GM21447 (cell line): ENCODE results near the gene CHST14.

Experiments used
- ATAC-seq: cut with Tn5 transposase; IDR thresholded peaks from one replicate; pipeline ENCODE4 v1.9.1; 2021; ENCODE audit not compliant: unreplicated experiment

CHST14 gene

DNA sequence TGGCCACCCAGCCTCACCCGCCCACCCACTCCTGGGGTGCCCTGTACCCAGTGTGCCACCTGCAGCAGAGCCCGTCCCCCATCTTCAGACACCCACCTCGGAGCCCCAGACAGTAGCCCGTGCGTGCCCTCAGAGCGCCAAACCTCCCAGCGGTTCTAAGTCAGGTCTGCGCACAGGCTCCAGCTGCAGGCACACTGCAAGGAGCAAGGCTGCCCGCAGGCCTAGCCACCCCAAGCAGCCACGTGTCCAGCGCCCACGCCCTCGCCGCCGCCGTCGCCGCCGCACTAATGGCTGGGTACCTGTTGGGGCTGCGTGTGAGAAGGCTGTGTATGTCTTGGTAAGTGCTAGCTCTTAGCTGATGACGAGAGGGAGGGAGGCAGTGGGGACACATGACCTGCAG is 8.8 kb upstream of the CHST14 start:
- ATAC-seq: no peak

DNA sequence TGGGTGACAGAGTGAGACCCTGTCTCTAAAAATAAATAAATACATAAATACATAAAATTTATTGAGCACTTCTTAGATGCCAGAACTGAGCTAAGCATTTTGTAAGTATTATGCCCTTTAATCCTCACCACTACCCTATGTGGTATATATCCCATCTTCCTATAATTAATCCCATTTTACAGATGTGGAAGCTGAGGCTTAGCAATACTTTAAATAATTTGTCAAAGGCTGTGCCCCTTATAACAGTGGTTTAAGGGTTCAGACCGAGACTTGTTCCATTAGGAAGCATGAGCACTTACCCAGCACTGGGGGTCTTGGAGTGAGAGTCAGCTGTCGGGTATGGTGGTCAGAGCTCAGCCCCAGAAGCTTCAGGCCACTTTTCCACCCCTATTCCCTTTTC is 7.5 kb upstream of the CHST14 start:
- no peak for ATAC-seq

DNA sequence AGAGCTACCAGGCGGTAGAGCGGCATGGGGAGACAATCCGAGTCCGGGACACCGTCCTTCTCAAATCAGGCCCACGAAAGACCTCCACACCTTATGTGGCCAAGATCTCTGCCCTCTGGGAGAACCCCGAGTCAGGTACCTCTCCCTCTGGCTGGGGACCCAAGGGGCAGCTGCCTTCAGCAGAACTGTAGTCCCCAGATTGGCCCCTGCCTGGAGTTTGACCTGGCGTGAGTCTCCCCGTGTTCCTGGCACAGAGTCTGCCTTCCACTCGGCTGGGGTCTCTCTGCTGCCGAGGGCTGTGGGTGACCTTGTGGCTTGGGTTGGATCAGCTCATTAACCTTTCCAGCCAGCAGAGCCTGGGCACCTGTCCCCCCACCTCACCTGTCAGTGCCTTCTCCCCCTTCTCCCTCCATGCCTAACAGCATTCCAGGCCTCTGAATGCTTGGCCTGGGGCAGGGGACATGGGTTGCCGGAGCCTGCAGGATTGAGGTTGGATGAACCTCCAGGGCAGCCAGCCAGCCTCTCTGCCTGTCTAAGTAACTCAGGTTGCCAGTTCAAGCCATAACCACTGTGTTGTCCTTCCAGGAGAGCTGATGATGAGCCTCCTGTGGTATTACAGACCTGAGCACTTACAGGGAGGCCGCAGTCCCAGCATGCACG is 6.8 kb upstream of the CHST14 start:
- ATAC-seq: no peak

DNA sequence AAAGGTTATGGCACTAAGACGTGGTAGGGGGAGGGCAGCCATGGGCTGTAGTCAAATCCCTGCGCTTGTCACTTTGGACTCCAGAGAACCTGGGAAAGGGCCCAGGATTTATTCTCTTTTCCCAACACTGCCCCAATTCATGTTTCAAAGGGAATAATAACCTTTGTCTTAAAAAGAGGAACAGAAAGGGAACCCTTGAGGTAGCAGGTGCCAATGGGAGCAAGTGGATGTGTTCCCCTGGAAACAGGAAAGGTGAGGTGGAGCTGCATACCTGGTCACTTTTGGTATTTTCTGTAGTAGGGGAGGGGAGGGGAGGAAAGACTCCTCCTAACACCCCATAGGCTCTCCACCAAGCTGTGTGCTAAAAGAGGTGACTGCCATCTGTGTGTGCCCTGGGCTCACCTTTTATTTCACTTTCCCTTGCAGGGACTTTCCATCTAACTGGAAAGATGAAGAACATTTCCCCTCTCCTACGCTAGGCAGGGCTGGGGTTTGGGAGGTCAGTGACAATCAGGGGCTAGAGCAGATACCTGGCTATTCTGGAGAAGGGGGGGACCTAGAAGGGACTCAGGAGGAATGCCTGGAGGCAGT is 6.1 kb upstream of the CHST14 start:
- ATAC-seq: no peak

DNA sequence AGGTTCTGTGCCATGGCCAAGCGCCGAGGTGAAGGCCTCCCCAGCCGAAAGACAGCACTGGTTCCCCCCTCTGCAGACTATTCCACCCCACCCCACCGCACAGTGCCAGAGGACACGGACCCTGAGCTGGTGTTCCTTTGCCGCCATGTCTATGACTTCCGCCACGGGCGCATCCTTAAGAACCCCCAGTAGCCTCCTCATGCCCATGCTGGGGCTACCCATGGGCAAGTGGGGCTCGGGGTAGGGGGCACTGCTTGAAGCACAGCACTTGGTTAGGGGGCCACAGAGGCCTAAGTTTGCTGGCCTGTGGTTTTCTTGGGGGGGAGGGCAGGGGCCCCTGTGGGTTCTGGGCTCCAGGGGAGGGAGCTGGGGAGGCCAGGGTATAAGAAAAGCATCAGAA is 4.8 kb upstream of the CHST14 start:
- no peak for ATAC-seq

DNA sequence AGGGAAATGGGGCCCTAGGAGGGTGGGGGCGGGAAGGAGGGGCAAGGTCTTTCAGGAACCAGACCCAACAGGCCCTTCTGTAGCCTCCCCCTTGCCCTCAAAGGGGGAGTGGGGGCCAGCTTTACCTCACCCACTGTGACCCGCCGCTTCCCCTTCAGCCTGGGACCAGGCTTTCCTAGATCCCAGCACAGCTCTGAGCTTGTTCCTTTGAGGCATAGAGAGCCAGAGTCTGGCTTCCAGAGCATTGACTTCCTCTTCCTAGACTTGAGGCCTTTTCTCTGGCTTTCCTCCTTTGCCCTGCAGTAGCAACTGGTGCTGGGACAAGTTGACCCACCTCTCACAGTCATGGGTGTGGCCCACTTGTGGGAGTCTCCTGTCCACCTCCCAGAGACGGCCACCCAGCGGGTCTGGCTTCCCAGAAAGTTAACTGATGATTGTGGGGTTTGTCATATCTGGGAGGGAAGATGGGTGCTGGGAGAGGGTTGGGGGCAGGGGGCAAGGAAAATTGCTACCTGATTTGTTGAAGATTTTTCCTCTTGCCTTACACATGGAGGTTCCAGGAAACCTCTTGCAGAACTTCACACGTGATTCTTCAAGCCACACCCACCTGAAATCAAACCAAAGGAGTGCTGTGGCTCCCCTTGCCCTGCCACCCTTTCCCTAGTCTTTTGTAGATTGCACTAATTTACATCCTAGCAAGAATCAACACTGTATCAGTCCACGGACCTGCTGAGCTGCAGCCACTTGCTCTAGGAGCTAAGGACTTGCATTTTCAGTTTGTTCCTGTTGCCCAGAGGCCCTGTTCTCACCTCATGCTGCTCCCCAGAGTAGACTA is 4.1 kb upstream of the CHST14 start:
- ATAC-seq: no peak

DNA sequence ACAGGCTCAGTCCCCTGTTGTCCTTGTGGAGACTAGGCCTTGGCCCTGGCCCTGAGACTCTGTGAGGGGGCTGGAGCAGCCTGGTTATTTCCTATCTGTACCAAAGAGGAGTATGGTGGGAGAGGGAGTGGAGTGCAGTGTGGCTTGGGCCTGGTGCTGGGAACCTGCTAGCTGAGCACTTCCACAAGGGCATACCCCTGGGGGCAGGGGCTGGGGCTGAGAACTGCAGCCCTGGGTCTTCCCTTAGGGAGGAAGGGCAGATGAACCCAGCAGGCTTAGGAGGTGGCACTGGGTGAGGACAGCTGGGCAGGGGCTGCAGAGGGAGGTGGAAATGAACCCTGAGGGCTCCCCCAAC is 3.5 kb upstream of the CHST14 start:
- ATAC-seq: no peak

DNA sequence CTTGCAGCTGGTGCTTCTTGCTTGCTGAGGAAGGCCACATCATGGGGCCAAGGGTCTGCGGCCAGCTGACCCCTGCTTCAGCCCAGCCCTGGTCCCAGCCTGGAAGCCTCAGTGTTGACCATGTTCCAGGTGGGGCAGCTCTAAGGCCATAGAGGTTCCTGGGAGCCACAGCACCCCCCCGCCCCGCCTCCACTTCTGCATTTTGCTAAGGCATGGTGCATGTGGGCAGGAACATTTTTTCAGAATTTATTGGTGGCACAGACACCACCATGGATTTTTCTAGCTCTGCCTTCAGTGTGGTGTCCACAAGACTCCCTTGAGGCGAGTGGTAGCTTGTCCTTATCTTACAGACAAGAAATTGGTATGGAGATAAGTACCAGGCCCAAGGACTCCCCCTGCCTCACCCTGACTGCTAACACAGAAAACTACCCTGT is 1.9 kb upstream of the CHST14 start:
- no peak for ATAC-seq

DNA sequence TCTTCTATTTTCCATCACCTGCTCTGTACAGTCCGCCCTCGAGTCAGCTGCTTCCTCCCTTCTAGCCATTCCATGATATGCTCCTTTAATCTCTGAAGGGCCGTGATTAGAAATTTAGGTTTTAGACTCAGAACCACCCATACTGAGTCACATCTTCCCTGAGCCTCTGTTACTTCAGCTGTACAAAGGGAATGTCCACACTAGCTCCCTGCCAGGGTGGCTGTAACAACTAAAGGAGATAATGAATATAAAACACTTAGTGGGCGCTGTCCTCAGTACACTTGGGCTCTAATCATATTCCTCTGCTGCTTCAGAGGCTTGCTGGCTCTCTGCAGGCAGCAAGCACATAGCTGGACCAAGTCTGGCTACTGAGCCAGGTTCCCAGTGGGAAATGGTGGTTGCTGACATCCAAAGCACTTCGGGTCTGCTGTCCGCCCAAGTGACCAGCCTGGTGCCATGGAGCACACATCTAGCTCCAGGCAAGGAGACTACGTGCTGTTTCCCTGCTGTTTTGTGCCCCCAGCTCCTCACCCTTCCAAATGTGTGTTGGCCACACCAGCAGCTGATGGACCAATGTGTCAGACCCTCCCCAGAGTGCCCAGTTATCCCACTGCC is 901 bp upstream of the CHST14 start:
- no peak for ATAC-seq

DNA sequence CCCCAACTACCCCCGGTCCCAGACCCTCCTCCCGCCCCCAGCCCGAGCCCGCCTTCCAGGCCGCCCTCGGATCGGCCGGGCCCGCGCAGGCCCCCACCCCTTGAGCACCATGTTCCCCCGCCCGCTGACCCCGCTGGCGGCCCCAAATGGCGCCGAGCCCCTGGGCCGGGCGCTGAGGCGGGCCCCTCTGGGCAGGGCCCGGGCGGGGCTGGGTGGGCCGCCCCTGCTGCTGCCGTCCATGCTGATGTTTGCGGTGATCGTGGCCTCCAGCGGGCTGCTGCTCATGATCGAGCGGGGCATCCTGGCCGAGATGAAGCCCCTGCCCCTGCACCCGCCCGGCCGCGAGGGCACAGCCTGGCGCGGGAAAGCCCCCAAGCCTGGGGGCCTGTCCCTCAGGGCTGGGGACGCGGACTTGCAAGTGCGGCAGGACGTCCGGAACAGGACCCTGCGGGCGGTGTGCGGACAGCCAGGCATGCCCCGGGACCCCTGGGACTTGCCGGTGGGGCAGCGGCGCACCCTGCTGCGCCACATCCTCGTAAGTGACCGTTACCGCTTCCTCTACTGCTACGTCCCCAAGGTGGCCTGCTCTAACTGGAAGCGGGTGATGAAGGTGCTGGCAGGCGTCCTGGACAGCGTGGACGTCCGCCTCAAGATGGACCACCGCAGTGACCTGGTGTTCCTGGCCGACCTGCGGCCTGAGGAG is 472 bp downstream of the CHST14 start:
- ATAC-seq: no peak

DNA sequence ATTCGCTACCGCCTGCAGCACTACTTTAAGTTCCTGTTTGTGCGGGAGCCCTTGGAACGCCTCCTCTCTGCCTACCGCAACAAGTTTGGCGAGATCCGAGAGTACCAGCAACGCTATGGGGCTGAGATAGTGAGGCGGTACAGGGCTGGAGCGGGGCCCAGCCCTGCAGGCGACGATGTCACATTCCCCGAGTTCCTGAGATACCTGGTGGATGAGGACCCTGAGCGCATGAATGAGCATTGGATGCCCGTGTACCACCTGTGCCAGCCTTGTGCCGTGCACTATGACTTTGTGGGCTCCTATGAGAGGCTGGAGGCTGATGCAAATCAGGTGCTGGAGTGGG is 995 bp downstream of the CHST14 start:
- no peak for ATAC-seq

DNA sequence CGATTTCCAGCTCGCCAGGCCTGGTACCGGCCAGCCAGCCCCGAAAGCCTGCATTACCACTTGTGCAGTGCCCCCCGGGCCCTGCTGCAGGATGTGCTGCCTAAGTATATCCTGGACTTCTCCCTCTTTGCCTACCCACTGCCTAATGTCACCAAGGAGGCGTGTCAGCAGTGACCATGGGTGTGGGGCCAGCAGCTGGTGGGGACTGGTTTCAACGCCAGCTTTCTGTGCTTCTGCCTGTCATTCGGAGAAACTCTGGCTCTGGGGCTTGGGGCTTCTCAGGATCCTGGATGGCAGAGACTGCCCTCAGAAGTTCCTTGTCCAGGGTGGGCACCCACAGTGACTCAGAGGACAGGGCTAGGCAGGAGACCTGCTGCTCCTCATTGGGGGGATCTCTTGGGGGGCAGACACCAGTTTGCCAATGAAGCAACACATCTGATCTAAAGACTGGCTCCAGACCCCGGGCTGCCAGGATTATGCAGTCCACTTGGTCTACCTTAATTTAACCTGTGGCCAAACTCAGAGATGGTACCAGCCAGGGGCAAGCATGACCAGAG is 1.5 kb downstream of the CHST14 start:
- ATAC-seq: no peak

DNA sequence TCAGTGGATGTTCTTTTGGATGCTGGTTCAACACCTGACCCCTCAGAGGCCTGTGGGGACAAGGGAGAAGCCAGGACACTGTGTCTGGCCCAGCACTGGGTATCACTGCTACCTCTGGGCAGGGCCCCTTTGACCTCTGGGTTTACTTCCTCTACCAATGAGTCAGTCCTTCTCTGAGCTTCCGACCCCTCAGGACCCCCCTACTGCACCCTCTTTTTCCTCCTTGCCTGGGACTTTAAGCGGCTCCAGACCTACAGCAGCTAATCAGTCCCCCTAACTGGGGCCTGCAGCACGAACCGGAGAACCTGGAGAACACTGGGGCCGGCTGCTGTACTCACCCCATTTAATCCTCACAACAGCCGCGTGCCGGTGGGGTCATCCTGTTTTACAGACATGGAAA is 3.8 kb downstream of the CHST14 start:
- no peak for ATAC-seq

DNA sequence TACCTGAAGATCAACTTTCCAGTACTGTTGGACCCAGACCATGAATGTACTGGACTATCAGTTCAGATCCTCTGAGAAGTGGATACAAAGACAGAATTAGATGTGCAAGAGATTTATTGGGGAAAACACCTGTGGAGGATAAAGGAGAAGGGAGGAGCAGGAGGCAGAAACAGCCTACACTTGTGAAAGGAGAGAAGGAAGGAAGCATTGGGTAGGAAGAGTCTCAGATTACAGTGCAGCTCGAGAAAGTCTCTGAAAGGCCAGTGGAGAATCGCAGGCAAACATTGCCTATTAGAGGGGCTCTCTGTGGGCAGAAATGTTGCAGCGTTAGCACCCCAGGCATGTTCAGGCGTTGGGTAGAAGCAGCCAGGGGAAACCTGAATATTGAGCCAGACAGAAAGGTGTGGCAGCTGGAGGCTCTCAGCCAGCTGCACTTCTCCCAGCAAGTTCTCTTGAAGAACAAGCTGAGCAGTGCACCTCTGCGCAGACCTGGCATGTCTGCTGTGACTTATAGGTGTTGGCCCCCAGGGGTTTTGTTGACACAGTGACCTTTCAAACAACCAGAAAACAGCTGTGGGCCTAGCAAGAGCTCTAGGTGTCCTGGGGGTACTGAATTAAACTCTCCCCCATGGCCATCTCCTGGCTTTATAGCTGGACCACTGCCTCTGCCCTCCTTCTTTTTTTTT is 7.0 kb downstream of the CHST14 start:
- no peak for ATAC-seq

DNA sequence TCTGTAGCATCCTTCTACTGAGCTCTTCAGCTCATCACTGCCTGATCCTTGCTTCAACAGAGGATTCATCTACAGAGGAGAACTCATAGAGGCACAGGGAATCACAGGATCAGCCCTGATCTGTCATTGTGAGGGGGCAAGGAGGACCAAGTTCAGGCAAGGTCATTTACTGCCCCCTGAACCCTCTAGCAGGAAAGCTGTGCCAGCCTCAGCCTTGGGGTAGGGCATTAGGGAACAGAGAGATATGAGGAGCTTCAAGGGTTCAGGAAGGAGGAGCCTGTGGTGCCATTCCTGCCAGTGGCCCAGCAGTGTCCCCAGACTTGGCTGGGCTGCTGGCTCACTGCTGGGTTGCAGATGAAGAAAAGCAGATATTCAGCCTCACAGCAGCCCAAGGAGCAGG is 8.2 kb downstream of the CHST14 start:
- ATAC-seq: no peak

DNA sequence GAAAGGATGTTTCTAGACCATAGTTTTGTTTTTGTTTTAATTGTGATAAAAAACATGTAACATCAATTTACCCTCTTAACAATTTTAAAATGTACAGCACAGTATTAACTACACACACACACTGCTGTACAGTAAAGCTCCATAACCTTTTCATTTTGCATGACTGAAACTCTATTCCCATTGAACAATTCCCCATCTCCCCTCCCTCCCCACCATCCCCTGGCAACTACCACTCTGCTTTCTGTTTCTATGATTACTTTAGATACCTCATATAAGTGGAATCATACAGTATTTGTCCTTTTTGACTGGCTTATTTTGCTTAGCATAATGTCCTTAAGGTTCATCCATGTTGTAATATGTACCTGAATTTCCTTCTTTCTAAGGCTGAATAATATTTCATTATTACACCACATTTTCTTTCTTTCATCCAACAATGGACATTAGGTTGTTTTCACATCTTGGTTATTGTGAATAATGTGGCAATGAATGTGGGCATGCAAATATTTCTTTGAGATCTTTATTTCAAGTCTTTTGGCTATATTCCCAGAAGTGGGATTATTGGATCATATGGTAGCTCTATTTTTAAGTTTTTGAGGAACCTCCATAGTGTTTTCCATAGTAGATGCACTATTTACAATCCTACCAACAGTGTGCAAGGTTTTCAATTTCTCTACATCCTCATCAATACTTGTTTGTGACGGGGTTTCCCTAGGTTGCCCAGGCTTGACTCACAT is 10.7 kb downstream of the CHST14 start:
- ATAC-seq: no peak

DNA sequence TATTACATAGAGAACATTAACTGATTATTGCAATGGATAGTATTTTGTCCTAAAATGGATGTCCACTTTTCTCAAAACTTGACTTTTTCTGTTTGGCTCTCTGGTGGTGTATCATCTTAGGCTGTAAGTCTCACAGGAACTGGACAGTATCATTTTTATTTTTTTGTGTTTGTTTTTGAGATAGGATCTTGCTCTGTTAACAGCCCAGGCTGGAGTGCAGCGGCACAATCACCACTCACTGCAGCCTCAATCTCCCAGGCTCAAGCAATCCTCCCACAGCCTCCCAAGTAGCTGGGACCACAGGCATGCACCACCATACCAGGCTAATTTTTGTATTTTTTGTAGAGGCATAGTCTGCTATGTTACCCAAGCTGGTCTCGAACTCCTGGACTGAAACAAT is 13.1 kb downstream of the CHST14 start:
- ATAC-seq: no peak

DNA sequence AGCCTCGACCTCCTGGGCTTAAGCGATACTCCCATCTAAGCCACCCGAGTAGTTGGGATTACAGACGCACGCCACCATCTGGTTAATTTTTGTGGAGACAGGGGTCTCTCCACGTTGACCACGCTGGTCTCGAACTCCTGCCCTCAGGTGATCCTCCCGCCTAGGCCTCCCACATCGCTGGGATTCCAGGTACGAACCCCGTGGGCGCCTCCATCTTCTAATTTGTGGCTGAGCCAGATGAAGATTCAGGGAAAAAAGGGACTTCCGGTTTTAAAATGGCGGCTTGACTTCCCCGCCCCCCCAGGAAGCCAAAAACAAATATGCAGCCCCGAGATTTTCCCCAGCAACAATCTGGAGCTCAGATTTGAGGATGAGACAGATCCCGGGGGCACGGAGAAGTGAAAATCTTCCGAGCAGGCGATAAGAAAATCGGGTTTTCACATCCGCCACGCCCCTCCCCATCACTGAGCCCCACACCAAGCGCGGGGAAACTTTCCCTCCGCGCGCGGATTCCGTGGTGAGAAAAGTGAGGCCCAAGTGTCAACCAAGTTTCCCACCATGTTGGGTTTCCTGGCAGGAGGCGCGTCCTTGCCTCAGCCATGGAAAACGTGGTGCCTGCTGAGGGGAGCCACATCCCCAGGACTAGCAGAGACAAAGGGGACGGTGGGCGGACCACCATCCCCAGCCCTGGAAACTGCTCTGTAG is 15.4 kb downstream of the CHST14 start:
- no peak for ATAC-seq
